PFSK-1 (cell line): ENCODE measurements around the gene JAK1.

Experiments used
- FOXP2 ChIP-seq: optimal IDR thresholded peaks from 2 replicates; pipeline ENCODE3; 2011; ENCODE audit warnings: borderline replicate concordance, control low read depth, inconsistent platforms; ENCODE audit not compliant: insufficient read depth; ENCODE audit errors: extremely low read length, extremely low read depth
- POLR2AphosphoS5 ChIP-seq: IDR thresholded peaks from 2 replicates; pipeline ENCODE4 v1.6.1; 2012; ENCODE audit warnings: low read depth, mild to moderate bottlenecking, control low read depth, low read length, moderate library complexity
- SIN3A ChIP-seq: IDR thresholded peaks from 2 replicates; pipeline ENCODE4 v1.6.1; 2012; ENCODE audit warnings: mild to moderate bottlenecking, low read length, moderate library complexity, borderline replicate concordance; ENCODE audit not compliant: insufficient read depth
- TAF1 ChIP-seq: IDR thresholded peaks from 2 replicates; pipeline ENCODE4 v1.6.1; 2012; ENCODE audit warnings: low read length, control low read depth, borderline replicate concordance; ENCODE audit not compliant: insufficient read depth
- TF ChIP-seq, protein P1 (sequence below), 2 experiments: IDR thresholded peaks; 2 replicates each; pipeline versions ENCODE4 v1.6.1 to v1.8.0; 2011 to 2012; ENCODE audit warnings: low read depth in 2 of 2, low read length in 2 of 2, control low read depth in 1 of 2, inconsistent platforms in 1 of 2, mild to moderate bottlenecking in 1 of 2, moderate library complexity in 1 of 2; ENCODE audit not compliant: insufficient read depth in 1 of 2

JAK1 gene

DNA sequence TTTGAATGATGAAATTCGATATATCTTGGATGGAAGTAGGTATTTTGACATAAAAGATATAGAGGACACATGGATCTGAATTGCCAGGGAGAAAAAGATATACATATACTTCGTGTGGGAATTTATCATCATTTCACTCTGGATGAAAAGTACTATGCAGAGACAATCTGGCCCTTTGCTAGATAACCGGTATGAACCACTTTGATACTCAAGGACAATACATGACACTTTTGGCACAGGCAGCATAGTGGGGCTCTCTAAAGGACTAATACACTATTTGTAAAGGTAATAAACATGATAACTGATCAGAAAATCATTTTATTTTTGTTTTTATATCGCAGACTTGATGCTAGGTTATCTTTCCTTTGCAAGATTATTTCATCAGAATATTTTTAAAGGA lies 24.2 kb downstream of the JAK1 start:
- TF ChIP-seq POLR2AphosphoS5: no peak
- TF ChIP-seq FOXP2: no peak
- no peak for TF ChIP-seq SIN3A
- TF ChIP-seq TAF1: no peak

DNA sequence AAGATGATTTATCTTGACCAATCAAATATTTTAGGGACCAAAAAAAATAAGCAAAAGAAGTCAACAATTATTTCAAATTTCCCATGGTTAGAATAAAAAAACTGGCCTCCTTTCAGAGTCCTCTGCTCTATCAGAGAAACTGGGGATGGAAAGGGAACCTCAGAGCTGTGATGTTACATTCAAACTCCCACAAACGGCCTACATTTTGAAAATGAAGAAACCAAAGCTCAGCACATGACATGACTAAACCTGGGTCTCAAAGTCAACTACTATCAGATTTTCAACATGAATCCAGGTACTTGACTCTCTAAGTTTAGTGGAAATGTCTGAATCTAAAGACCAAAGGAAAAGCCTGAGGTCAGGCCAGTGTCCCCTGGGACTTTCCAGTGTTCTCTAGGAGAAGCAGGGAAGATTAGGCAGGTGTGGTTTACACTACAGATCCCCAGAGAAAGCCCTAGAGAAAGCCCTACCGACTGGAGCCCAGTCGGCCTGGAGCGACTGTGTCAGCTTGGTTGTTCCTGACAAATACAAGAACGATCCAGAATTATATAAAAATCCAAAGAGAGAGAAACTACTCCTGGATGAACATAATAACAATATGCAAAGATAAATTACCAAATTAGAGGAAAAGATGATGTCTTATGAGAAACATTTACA lies 24.8 kb downstream of the JAK1 start:
- TF ChIP-seq TAF1 (no peak), POLR2AphosphoS5 (no peak), FOXP2 (no peak)

DNA sequence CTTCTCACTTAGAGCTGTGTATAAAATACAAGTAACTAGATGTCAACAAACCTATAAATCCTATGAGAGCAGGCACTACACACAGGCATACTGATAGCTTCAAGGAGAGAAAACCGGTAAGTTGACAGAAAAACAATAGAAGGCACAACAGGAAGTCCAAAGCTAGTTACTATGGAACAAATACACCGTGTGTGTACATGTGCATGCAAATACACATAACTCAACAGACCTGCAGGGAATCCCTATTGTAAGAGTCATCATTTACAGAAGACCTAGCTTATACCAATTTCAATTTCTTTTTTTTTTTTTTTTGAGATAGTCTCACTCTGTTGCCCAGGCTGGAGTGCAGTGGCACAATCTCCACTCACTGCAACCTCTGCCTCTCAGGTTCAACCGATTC lies 26.3 kb downstream of the JAK1 start:
- TF ChIP-seq POLR2AphosphoS5: no peak
- no peak for TF ChIP-seq SIN3A
- TF ChIP-seq FOXP2: no peak
- TF ChIP-seq, protein P1, sequence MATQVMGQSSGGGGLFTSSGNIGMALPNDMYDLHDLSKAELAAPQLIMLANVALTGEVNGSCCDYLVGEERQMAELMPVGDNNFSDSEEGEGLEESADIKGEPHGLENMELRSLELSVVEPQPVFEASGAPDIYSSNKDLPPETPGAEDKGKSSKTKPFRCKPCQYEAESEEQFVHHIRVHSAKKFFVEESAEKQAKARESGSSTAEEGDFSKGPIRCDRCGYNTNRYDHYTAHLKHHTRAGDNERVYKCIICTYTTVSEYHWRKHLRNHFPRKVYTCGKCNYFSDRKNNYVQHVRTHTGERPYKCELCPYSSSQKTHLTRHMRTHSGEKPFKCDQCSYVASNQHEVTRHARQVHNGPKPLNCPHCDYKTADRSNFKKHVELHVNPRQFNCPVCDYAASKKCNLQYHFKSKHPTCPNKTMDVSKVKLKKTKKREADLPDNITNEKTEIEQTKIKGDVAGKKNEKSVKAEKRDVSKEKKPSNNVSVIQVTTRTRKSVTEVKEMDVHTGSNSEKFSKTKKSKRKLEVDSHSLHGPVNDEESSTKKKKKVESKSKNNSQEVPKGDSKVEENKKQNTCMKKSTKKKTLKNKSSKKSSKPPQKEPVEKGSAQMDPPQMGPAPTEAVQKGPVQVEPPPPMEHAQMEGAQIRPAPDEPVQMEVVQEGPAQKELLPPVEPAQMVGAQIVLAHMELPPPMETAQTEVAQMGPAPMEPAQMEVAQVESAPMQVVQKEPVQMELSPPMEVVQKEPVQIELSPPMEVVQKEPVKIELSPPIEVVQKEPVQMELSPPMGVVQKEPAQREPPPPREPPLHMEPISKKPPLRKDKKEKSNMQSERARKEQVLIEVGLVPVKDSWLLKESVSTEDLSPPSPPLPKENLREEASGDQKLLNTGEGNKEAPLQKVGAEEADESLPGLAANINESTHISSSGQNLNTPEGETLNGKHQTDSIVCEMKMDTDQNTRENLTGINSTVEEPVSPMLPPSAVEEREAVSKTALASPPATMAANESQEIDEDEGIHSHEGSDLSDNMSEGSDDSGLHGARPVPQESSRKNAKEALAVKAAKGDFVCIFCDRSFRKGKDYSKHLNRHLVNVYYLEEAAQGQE (IDR thresholded peaks at IDR 0.05; ENCODE audit: insufficient read depth in 1 of 2, low read depth in 2 of 2, low read length in 2 of 2): no peak
- TF ChIP-seq TAF1: no peak

DNA sequence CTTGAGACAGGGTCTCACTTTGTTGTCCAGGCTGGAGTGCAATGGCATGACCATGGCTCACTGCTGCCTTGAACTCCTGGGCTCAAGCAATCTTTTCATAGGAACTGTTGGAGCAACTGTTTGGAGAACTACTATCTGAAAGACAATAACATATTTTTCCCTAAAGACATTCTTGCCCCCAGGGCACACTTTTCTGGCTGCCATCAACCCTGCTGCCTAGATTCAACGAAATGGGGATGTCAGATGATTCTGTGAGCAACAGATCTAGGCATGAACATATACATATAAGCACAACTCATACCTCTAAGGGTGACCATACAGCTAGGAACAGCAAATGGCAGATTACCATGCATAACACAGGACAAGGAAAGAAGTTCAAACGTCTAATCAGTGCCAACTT lies 27.4 kb downstream of the JAK1 start:
- TF ChIP-seq, protein P1 (IDR thresholded peaks at IDR 0.05; ENCODE audit: insufficient read depth in 1 of 2, low read depth in 2 of 2, low read length in 2 of 2): no peak
- TF ChIP-seq FOXP2 (no peak), POLR2AphosphoS5 (no peak), TAF1 (no peak), SIN3A (no peak)

DNA sequence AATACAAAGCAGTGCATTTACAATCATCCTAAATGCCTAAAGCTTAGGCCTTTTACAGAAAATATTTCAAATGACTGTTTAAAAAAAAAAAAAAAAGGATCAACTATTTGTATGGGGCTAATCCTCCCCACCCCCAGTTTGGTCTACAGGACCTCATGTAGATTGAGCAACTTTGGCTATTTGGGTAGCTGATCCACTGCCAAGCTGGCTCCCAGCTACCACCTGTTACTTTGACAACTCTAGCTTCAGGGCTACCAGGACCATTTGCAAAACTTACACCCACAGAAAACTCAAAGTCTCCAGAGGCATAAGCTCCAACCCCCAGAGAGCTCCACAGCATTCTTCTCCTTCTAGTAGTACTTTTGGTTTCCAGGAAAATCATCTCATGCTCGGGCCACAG lies 29.4 kb downstream of the JAK1 start:
- TF ChIP-seq TAF1 (no peak), FOXP2 (no peak), SIN3A (no peak)
- TF ChIP-seq, protein P1 (IDR thresholded peaks at IDR 0.05; ENCODE audit: insufficient read depth in 1 of 2, low read depth in 2 of 2, low read length in 2 of 2): no peak

DNA sequence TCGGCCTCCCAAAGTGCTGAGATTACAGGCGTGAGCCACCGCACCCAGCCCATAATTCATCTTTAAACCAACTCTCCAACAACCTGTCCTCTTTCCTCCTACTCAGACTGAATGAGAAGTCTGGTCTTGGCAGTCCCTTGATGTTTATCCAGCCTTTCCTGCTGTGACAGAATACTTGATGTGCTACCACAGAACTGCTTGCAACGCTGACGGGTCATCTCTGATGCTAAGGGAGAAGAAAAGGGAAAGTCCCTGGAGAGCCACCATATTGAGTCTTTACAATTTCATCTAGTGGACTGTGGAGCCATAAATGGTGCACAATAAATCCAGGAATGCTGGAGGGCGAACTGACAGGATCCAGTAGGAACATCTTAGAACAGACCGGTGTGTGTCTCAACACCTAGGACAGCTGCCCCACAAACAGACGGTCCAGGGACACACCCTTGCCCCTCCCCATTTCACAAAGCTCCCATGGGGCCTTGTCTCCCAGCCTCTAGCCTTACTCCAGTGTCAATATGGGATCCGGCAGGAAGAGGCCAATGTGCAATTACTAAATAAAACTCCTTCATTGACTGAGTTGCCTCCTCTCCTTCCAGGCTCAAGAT lies 30.7 kb downstream of the JAK1 start:
- TF ChIP-seq, protein P1 (IDR thresholded peaks at IDR 0.05; ENCODE audit: insufficient read depth in 1 of 2, low read depth in 2 of 2, low read length in 2 of 2): peak in 1 of 2 experiments; percentile 58; a peak in 2 of 4 replicates
- TF ChIP-seq FOXP2: no peak
